Kidney (tissue), 14 donors: ENCODE measurements around the gene HMHB1. TPM values are rescaled to one million over a fixed set of nuclear protein-coding genes. Genes with fewer than 3 reads are reported as not detected.

Source experiments
- DNase-seq, 5 donors: peaks; one replicate each; pipeline ENCODE4 v3.0.0-alpha.2; 2013 to 2020
- FAIRE-seq: peaks from 2 replicates; lab custom pipeline; 2012; peaks lifted over from hg19 to GRCh38; lab: Jason Lieb, UNC
- H3K27ac ChIP-seq, 2 donors: one replicate each; pipeline ENCODE4 v1.7.0; 2013; ENCODE audit warnings: low read depth in 2 of 2, low read length in 2 of 2, inconsistent platforms in 1 of 2
- H3K27me3 ChIP-seq: one replicate; pipeline ENCODE4 v1.7.1; 2013; ENCODE audit warnings: low read length, inconsistent platforms; ENCODE audit not compliant: control insufficient read depth, insufficient read depth
- H3K36me3 ChIP-seq, 3 donors: one replicate each; pipeline versions ENCODE4 v1.7.0 to v1.7.1; 2013; ENCODE audit warnings: low read length in 3 of 3, control low read depth in 1 of 3, inconsistent platforms in 1 of 3; ENCODE audit not compliant: insufficient read depth in 3 of 3, control insufficient read depth in 2 of 3
- H3K4me1 ChIP-seq, 3 donors: one replicate each; pipeline versions ENCODE4 v1.7.0 to v1.7.1; 2013; ENCODE audit warnings: low read length in 3 of 3, inconsistent platforms in 1 of 3, low read depth in 1 of 3; ENCODE audit not compliant: control insufficient read depth in 2 of 3, insufficient read depth in 2 of 3
- H3K4me3 ChIP-seq, 3 donors: one replicate each; pipeline versions ENCODE4 v1.7.0 to v1.8.1; 2013; ENCODE audit warnings: low read length in 3 of 3, control low read depth in 1 of 3, inconsistent platforms in 1 of 3
- H3K9ac ChIP-seq, 3 donors: one replicate each; pipeline versions ENCODE4 v1.7.0 to v1.7.1; 2013; ENCODE audit warnings: low read length in 3 of 3, control low read depth in 1 of 3, inconsistent platforms in 1 of 3
- H3K9me3 ChIP-seq, 3 donors: one replicate each; pipeline versions ENCODE4 v1.7.0 to v1.7.1; 2013; ENCODE audit warnings: low read length in 3 of 3, control low read depth in 1 of 3, inconsistent platforms in 1 of 3; ENCODE audit not compliant: control insufficient read depth in 2 of 3, insufficient read depth in 1 of 3
- CTCF ChIP-seq: IDR thresholded peaks from 3 replicates; pipeline ENCODE4 v1.5.1; 2012; ENCODE audit warnings: mild to moderate bottlenecking, moderate library complexity, borderline replicate concordance; ENCODE audit not compliant: insufficient read depth; ENCODE audit errors: extremely low read depth
- intact Hi-C: fragments of 100-400 bp; cut with DNase I; formaldehyde crosslinking; loops from one replicate; pipeline ENCODE4 v1.11.1; 2022
- polyA plus RNA-seq: library from polyadenylated mRNA; stranded (reverse); fragments of 350-450 nt; fragmentation: Illumina TruSeq; extraction: RNeasy Lipid Tissue Mini Kit (QIAGEN cat#74804); gene quantifications from one replicate; pipeline ENCODE4 v1.2.3, GENCODE V29; 2014; ENCODE audit warnings: low read depth, low replicate concordance; ENCODE audit not compliant: insufficient read depth
- total RNA-seq: library from RNA; stranded (reverse); fragmentation: NEBNext Ultra II Directional; extraction: Animal tissue kit (Norgen Biotek cat#: 25700); gene quantifications from one replicate; pipeline ENCODE4 v1.2.1, GENCODE V29; 2021
- donor health status: control.
- donor health status: control.
- donor health status: control.
- donor health status: control.
- donor health status: control.
- donor health status: DM: yes; HTN: yes; CAD: no.
- donor health status: Normal renal cell carcinoma (clear cell type).

Gene HMHB1
- total and polyA plus RNA-seq, 2 donors from 2014 or later, result not detected

GRCh38 chr5:143769026-143769786 is 42.8 kb upstream of the HMHB1 start:
- no peaks in the 10 kb centered on the region for H3K4me1 ChIP-seq
- H3K4me3 ChIP-seq, result no peak overlapping the region
- TF ChIP-seq CTCF, result no peak
- H3K9ac ChIP-seq, result no peak overlapping the region
- intact Hi-C loops, result no loop called here
- DNase-seq, result no peak
- no peak overlapping the region for H3K27ac ChIP-seq
- FAIRE-seq, result no peak
- H3K9me3 ChIP-seq, result no peaks in the 10 kb centered on the region
- no peaks in the 10 kb centered on the region for H3K27me3 ChIP-seq
- H3K36me3 ChIP-seq, result no peaks in the 10 kb centered on the region

GRCh38 chr5:143770450-143770849 is 41.5 kb upstream of the HMHB1 start:
- TF ChIP-seq CTCF, result no peak
- H3K27me3 ChIP-seq, result no peaks in the 10 kb centered on the region
- no peak overlapping the region for H3K9ac ChIP-seq
- no peaks in the 10 kb centered on the region for H3K36me3 ChIP-seq
- DNase-seq (no peak), FAIRE-seq (no peak)
- no peak overlapping the region for H3K4me3 ChIP-seq
- no peaks in the 10 kb centered on the region for H3K4me1 ChIP-seq
- H3K9me3 ChIP-seq, result no peaks in the 10 kb centered on the region
- intact Hi-C loops, result no loop called here
- no peak overlapping the region for H3K27ac ChIP-seq

GRCh38 chr5:143771189-143771588 is 40.8 kb upstream of the HMHB1 start:
- Histone ChIP-seq H3K36me3 (no peaks in the 10 kb centered on the region), H3K9me3 (no peaks in the 10 kb centered on the region), H3K4me3 (no peak overlapping the region), H3K9ac (no peak overlapping the region), H3K27me3 (no peaks in the 10 kb centered on the region), H3K4me1 (no peaks in the 10 kb centered on the region), H3K27ac (no peak overlapping the region)
- FAIRE-seq (no peak), DNase-seq (no peak)
- intact Hi-C loops, result no loop called here
- no peak for TF ChIP-seq CTCF
